Vagina (tissue), 2 donors: ENCODE results near the gene EFNA3. TPM values are rescaled to one million over a fixed set of nuclear protein-coding genes. Genes with fewer than 3 reads are reported as not detected.

Experiments used
- DNase-seq, 2 donors: peaks; one replicate each; pipeline ENCODE4 v3.0.0-alpha.2; 2017; ENCODE audit errors: extremely low spot score in 2 of 2
- H3K27ac ChIP-seq: fragments of 200-600 bp; sonication (generic); one replicate; pipeline ENCODE4 v1.5.1; 2019
- H3K27me3 ChIP-seq: fragments of 200-600 bp; sonication (generic); one replicate; pipeline ENCODE4 v1.5.1; 2019
- H3K36me3 ChIP-seq, 2 donors: fragments of 200-600 bp; sonication (generic); one replicate each; pipeline ENCODE4 v1.5.1; 2017 to 2019
- H3K4me1 ChIP-seq: fragments of 200-600 bp; sonication (generic); one replicate; pipeline ENCODE4 v1.5.1; 2019
- H3K4me3 ChIP-seq, 2 donors: fragments of 200-600 bp; sonication (generic); 1 replicate in 1 of 2; 2 replicates in 1 of 2; pipeline ENCODE4 v1.5.1; 2016 to 2019
- H3K9me3 ChIP-seq: fragments of 200-600 bp; sonication (generic); one replicate; pipeline ENCODE4 v1.5.1; 2019
- CTCF ChIP-seq, 3 experiments: fragments of 450-650 bp in 2 of 3; fragments of 200-600 bp in 1 of 3; sonication (generic) in 1 of 3; IDR thresholded peaks; one replicate each; pipeline ENCODE4 v1.5.1; 2017 to 2019; ENCODE audit warnings: antibody characterized with exemption in 3 of 3, mild to moderate bottlenecking in 2 of 3, moderate library complexity in 2 of 3
- POLR2A ChIP-seq, 2 donors: fragments of 450-650 bp; IDR thresholded peaks; one replicate each; pipeline ENCODE4 v1.6.1; 2017; ENCODE audit warnings: antibody characterized with exemption in 2 of 2, mild to moderate bottlenecking in 2 of 2, moderate library complexity in 2 of 2
- POLR2AphosphoS5 ChIP-seq, 2 donors: sonication (generic); formaldehyde crosslinking; IDR thresholded peaks; one replicate each; pipeline ENCODE4 v1.9.0; 2017; ENCODE audit warnings: antibody characterized with exemption in 2 of 2, mild to moderate bottlenecking in 2 of 2, low read depth in 1 of 2; ENCODE audit not compliant: insufficient read depth in 1 of 2
- intact Hi-C: fragments of 100-400 bp; cut with DNase I; formaldehyde crosslinking; loops from one replicate; pipeline ENCODE4 v1.15.1; 2023
- total RNA-seq: library from RNA; depleted of rRNA; stranded (reverse); fragments of >200 nt; gene quantifications from one replicate; pipeline ENCODE4 v1.2.3, GENCODE V29; 2016

The EFNA3 gene
- total RNA-seq, 1 donor from 2014 or later: 22.3 TPM

GRCh38 chr1:155076371-155076770 lies 2.3 kb upstream of the EFNA3 start:
- DNase-seq: no peak
- no peak for TF ChIP-seq CTCF (IDR thresholded peaks at IDR 0.05)
- no peak for TF ChIP-seq POLR2A (IDR thresholded peaks at IDR 0.05)
- TF ChIP-seq POLR2AphosphoS5 (IDR thresholded peaks at IDR 0.05; ENCODE audit: insufficient read depth in 1 of 2, low read depth in 1 of 2): no peak
- no peaks in the 10 kb centered on the region for H3K9me3 ChIP-seq
- intact Hi-C loops: no loop called here
- no peak overlapping the region for H3K4me3 ChIP-seq
- peaks cover 13% of the 10 kb centered on the region for H3K27me3 ChIP-seq
- no peaks in the 10 kb centered on the region for H3K36me3 ChIP-seq
- no peak overlapping the region for H3K27ac ChIP-seq
- H3K4me1 ChIP-seq: peaks cover 36% of the 10 kb centered on the region

- peaks cover 39% of the 10 kb centered on the region for H3K4me1 ChIP-seq
- no peak overlapping the region for H3K4me3 ChIP-seq
- intact Hi-C loops: no loop called here
- H3K27me3 ChIP-seq: peaks cover 20% of the 10 kb centered on the region
- no peaks in the 10 kb centered on the region for H3K9me3 ChIP-seq
- no peak for DNase-seq
- TF ChIP-seq POLR2A (IDR thresholded peaks at IDR 0.05) (no peak), CTCF (IDR thresholded peaks at IDR 0.05) (no peak), POLR2AphosphoS5 (IDR thresholded peaks at IDR 0.05; ENCODE audit: insufficient read depth in 1 of 2, low read depth in 1 of 2) (no peak)
- peak overlapping the region; percentile 60 for H3K27ac ChIP-seq
- H3K36me3 ChIP-seq: no peaks in the 10 kb centered on the region
These were observed 1.3 kb upstream of the EFNA3 start for GRCh38 chr1:155077346-155077745.

- intact Hi-C loops: no loop called here
- DNase-seq: no peak
- TF ChIP-seq CTCF (IDR thresholded peaks at IDR 0.05) (no peak), POLR2A (IDR thresholded peaks at IDR 0.05) (no peak)
- peak overlapping the region; percentile 60 for H3K27ac ChIP-seq
- H3K4me1 ChIP-seq: peaks cover 41% of the 10 kb centered on the region
- H3K9me3 ChIP-seq: no peaks in the 10 kb centered on the region
- H3K36me3 ChIP-seq: no peaks in the 10 kb centered on the region
- H3K27me3 ChIP-seq: peaks cover 24% of the 10 kb centered on the region
- H3K4me3 ChIP-seq: peak overlapping the region in 1 of 2 donors; percentile 43
These were observed 735 bp upstream of the EFNA3 start for GRCh38 chr1:155077758-155078445.

- peaks cover 24% of the 10 kb centered on the region for H3K27me3 ChIP-seq
- intact Hi-C loops: no loop called here
- H3K36me3 ChIP-seq: no peaks in the 10 kb centered on the region
- peaks cover 52% of the 10 kb centered on the region for H3K4me1 ChIP-seq
- peak overlapping the region; percentile 60 for H3K27ac ChIP-seq
- no peaks in the 10 kb centered on the region for H3K9me3 ChIP-seq
- no peak for TF ChIP-seq POLR2A (IDR thresholded peaks at IDR 0.05)
- no peak for TF ChIP-seq CTCF (IDR thresholded peaks at IDR 0.05)
- TF ChIP-seq POLR2AphosphoS5 (IDR thresholded peaks at IDR 0.05; ENCODE audit: insufficient read depth in 1 of 2, low read depth in 1 of 2): no peak
- no peak for DNase-seq
- peak overlapping the region; percentile 43 to 49 for H3K4me3 ChIP-seq
These were observed 511 bp downstream of the EFNA3 start for GRCh38 chr1:155079210-155079486.

- Histone ChIP-seq H3K27ac (peak overlapping the region; percentile 60), H3K36me3 (no peaks in the 10 kb centered on the region), H3K4me1 (peaks cover 57% of the 10 kb centered on the region), H3K4me3 (peak overlapping the region; percentile 43 to 49), H3K27me3 (peaks cover 24% of the 10 kb centered on the region), H3K9me3 (no peaks in the 10 kb centered on the region)
- intact Hi-C loops: no loop called here
- no peak for DNase-seq
- no peak for TF ChIP-seq POLR2AphosphoS5 (IDR thresholded peaks at IDR 0.05; ENCODE audit: insufficient read depth in 1 of 2, low read depth in 1 of 2)
- no peak for TF ChIP-seq POLR2A (IDR thresholded peaks at IDR 0.05)
- TF ChIP-seq CTCF (IDR thresholded peaks at IDR 0.05): no peak
These were observed 1.1 kb downstream of the EFNA3 start for GRCh38 chr1:155079487-155080311.
